ENCODE data around the gene ZC3H7A.

GRCh38 chr16:11725457-11725856, 71.6 kb downstream of the ZC3H7A start:
- no peak for TF ChIP-seq CREM (CRISPR knock-in tag; IDR thresholded peaks at IDR 0.05)
- TF ChIP-seq PRDM15 (CRISPR knock-in tag; IDR thresholded peaks at IDR 0.05): no peak
- TF ChIP-seq JUN (CRISPR knock-in tag; IDR thresholded peaks at IDR 0.05): no peak
- no peak for TF ChIP-seq E2F4 (CRISPR knock-in tag; IDR thresholded peaks at IDR 0.05; ENCODE audit: borderline replicate concordance, low read depth)
